H54 (cell line): ENCODE measurements around the gene CD3G.

ENCODE experiments used
- DNase-seq: peaks from one replicate; pipeline ENCODE4 v3.0.0; 2011; ENCODE audit warnings: low spot score, mixed read lengths; ENCODE audit not compliant: insufficient read length
- FAIRE-seq: peaks from 3 replicates; lab custom pipeline; 2011; peaks lifted over from hg19 to GRCh38; lab: Jason Lieb, UNC
- POLR2A ChIP-seq: IDR thresholded peaks from 2 replicates; pipeline ENCODE4 v1.6.1; 2011; ENCODE audit warnings: low read depth, mild to moderate bottlenecking, low read length

CD3G gene

DNA sequence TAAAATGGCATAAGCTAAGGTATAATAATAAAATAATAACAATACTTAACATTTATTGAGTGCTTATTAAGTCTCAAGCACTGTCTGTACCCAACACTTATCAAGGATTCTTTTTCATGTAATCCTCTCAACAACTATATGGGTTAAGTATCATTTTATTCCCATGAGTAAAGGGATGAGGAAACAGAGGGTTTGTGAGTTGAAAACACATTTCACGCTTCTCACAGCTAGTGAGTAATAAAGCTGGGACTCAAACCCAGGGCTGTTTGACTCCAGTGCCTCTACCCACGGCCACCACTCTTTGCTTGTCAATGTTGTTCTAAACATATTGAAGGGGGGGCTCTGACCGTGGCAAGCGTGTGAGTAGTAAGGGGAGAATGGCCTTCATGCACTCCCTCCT lies 30.9 kb upstream of the CD3G start:
- TF ChIP-seq POLR2A, result no peak
- FAIRE-seq, result no peak
- DNase-seq, result no peak

DNA sequence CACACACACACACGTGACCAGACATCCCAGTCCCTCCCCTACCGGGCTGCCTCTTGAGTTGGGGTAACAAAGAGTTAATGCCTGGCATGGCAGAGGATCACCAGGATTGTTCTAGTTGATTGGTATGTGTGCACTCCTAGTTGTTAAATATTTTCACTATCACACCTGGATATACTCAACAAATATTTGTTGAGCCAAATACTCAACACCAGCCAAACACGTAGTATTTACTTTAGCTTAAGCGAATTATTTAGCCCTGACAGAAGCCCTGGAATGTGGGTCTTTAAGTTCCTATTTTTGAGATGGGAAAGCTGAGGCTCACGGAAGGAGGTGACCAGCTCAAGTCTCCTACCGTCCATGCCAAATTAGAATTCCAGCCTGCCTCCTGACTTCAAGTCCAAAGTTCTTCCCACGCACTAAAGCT lies 29.1 kb upstream of the CD3G start:
- no peak for FAIRE-seq
- no peak for TF ChIP-seq POLR2A
- DNase-seq, result no peak

DNA sequence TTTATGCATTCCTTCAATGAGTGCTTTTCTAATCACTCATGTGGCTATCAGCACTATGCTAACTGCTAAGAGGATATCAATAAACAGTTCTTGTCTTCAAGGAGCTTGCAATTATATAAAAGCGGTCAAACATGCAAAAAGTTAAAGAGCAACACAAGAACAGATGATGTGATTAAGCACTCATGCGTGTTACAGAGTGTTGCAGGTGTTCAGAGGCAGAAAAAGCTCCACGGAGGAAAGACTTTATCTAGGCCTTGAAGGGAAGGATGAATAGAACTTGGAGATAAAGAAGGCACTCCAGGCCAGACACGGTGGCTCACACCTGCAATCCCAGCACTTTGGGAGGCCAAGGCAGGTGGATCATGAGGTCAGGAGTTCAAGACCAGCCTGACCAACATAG lies 26.0 kb upstream of the CD3G start:
- no peak for TF ChIP-seq POLR2A
- DNase-seq (no peak), FAIRE-seq (no peak)

DNA sequence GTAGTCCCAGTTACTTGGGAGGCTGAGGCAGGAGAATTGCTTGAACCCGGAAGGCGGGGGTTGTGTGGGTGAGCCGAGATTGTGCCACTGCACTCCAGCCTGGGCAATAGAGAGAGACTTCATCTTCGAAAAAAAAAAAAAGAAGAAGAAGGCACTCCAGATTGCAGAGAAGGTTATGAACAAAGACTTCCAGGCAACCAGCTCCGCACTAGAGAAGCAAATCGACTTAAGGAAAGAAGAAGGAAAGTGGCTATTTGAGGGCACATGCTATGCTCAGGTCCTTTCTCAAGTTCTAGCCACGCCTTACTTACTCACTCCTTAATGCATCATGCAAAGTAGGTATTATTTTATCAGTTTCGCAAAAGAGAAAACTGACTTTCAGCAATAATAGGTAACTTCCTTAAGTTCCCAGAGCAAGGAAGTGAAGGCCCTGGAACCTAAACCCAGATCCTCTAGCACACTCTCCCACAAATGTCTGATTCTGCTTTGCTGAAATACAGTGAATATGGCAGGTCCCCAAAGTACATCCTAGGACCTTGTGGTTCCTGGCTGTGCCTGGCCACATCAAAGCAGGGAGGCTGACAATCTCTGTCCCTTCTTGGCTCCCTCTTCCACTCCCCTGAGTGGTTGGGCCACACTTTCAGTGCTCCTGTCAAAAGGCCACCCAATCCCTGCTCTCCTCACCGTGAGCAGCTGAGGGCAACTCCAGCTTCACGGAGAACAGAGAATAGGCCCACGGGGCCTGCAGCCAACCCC lies 25.4 kb upstream of the CD3G start:
- TF ChIP-seq POLR2A, result no peak
- no peak for DNase-seq
- no peak for FAIRE-seq

DNA sequence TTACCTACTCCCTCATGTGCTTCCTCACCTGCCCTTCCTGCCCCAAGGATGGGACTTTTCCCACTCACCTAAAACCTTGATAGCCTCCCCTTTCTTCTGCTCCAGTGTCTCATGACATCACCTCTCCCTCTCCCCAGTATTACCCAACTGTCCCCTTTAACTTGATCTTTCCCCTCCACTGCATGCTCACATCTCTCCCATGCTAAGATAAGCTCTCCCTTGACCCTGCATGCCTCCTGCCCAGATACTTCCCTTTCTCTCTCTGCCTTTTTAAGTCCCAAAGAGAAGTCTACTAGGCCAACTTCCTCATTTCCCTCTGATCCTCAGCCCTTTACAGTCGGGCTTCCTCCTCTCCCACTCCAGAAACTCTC lies 24.8 kb upstream of the CD3G start:
- FAIRE-seq, result no peak
- DNase-seq, result no peak
- TF ChIP-seq POLR2A, result no peak

DNA sequence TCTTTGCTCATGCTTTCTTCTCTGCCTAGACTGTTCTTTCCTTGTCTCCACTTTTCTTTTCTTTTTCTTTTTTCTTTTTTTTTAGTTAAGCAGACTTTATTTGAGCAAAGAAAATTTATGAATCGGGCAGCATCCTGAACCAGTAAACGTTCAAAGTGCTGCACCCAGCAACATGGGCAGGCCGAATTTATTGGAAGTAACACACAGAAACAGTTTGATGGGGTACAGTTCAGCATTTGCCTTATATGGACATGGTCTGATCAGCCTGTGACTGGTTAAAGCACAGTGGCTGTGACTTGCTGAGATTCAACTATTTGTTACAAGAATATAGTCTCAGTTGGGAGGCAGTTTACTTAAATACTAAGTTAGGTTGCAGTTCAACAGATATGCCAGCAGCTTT lies 23.6 kb upstream of the CD3G start:
- TF ChIP-seq POLR2A, result no peak
- no peak for DNase-seq
- no peak for FAIRE-seq

DNA sequence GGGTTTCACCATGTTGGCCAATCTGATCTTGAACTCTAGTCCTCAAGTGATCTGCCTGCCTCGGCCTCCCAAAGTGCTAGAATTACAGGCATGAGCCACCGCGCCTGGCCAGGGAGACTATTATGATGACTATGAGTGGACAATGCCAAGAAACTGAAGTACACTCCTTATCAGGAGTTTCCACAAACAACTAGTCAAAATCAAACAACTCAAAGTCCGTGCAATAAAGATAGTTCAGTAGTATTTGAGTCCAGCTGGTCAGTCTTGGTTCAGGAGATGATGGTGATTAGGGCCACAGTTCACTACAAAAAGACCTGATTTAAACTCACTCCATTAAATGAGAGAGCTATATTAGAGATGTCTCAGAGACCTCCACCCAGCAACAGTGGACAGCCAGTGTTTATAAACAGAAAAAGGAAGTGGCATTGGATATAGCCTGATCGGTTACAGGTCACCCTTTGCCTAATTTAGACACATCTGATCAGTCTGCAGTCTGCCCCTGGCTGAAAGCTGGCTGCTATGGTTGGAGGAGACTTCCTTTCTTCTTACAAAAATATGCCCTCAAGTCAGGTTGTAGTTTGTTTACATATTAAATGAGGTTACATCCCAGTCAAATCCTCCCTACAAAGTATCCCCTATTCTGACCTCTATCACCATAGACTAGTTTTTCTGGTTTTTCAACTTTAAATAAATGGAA lies 22.6 kb upstream of the CD3G start:
- DNase-seq (no peak), FAIRE-seq (no peak)
- TF ChIP-seq POLR2A, result no peak

DNA sequence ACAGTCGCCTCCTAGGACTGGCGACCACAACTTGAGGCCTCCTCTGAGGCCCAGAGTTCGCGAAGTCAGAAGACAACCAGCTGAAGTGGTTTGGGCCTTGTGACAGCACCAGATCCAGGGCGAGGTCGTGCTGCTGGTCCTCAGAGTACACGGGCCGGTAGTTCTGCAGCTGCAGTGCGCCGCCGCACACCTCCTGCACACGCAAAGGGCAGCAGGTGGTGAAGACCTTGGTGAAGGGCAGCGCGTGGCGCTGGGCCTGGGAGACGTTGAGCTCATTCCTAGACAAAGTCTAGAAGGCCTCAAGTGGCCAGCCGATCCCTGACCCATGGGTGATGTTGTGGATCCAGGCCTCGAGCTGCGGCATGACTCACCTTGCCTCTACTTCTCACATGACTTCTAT lies 21.4 kb upstream of the CD3G start:
- no peak for DNase-seq
- FAIRE-seq, result no peak
- no peak for TF ChIP-seq POLR2A

DNA sequence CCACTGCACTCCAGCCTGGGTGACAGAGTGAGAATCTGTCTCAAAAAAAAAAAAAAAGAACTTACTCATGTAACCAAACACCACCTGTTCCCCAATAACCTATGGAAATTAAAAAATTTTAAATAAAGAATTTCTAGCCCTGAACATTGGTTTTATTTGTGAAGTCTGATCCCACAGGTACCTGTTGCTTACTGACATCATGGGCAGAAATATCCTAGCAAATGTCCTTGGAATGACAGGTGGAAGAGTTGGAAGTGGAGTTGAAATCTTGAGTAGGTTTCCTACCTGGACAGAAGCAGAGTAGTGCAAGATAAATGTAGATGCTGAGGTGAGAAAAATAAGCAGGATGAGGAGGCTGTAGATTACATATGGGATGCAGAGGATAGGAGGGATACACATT lies 18.9 kb upstream of the CD3G start:
- no peak for TF ChIP-seq POLR2A
- DNase-seq (no peak), FAIRE-seq (no peak)

DNA sequence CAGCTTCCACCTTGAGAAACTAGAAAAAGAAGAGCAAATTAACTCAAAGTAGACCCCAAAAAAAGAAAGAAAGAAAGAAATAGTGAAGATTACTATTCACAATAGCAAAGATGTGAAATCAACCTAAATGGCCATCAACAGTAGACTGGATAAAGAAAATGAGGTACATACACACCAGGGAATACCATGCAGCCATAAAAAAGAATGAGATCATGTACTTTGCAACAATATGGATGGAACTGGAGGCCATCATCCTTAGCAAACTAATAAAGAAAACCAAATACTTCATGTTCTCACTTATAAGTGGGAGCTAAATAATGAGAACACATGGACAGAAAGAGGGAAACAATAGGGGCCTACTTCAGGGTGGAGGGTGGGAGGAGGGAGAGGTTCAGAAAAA lies 15.4 kb upstream of the CD3G start:
- no peak for FAIRE-seq
- TF ChIP-seq POLR2A, result no peak

DNA sequence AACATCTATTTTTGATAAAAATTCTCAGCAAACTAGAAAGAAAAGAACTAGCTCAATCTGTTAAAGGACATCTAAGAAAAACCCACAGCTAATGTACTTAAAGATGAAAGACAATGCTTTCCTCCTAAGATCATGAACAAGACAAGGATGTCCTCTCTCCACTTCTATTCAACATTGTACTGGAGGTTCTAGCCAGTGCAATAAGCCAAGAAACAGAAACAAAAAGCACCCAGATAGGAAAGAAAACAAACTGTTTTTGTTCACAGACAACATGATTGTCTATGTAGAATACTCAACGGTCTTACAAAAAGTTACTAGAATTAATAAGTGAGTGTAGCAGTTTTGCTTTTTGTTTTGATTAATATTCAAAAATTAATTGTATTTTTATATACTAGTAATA lies 9.4 kb upstream of the CD3G start:
- FAIRE-seq (no peak), DNase-seq (no peak)
- no peak for TF ChIP-seq POLR2A

More for the DNA sequence above, 15.4 kb upstream of the CD3G start:
- no peak for DNase-seq

DNA sequence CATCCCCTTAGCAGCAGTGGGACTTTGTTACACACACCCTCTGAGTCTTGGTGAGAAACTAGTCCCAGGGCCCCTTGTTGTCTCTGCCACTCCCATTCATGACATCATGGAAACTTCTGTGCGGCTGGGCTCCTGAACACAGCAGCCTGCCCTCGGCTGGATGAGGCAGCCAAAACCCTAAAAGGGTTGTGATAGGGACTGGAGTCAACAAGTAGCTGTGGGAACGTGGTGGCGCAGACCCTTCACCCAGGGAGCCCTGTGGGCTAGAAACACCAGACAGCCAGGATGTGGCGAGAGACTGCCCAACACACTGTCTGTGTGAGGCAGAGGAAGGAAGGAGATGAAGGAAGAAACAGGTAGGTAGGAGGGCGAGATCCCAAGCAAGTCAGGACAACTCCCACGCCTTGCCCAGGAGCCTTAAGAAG lies 5.5 kb upstream of the CD3G start:
- no peak for TF ChIP-seq POLR2A
- FAIRE-seq (no peak), DNase-seq (no peak)

DNA sequence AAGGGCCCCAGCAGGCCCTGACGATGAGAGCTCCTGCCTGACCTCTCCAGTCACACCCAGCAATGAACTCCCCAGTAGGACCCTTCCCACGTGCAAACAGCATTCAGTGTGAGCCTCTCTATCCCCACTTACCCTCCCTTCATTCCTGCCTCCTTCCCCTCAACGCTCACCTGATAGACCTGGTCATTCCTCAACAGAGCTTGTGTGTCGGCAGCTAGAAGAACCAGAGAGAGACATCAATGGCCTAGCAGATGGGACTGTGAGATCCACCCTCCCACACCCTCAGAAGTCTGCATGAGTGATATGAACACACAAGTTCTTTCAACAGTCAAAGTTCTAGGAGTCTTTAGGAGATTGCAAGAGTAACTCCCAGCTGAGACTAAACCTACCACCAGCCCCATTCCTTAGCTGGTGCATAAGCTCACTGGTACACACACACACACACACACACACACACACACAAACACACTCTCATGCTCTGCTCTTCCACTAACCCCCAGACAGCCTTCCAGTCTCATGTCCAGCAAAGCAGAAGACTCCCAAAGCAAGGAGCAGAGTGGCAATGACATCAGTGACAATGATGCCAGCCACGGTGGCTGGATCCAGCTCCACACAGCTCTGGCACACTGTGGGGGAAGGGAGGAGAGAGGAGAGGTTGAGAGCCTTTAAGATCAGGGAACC lies 4.7 kb upstream of the CD3G start:
- DNase-seq (no peak), FAIRE-seq (no peak)
- no peak for TF ChIP-seq POLR2A

DNA sequence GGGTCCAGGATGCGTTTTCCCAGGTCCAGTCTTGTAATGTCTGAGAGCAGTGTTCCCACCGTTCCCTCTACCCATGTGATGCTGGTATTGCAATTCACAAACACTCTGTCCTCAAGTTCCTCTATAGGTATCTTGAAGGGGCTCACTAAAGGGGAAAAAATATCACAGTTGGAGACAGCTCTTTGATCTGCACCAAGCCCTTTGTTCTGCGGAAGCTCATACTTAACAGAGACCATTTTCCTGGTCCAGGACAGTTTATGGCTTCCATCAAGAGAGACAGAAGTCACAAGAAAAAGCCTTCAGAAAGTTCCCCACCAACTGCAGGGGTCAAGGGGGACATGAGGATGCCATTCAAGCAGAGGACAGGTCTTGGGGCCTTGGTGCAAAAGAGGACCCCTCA lies 3.7 kb upstream of the CD3G start:
- FAIRE-seq, result no peak
- TF ChIP-seq POLR2A, result no peak

More for the DNA sequence above, 3.7 kb upstream of the CD3G start:
- no peak for DNase-seq
